Liver (tissue), 3 donors: ENCODE measurements around the gene ACKR2.

Experiments used
- CTCF ChIP-seq: fragments of 150-350 bp; IDR thresholded peaks from 2 replicates; pipeline ENCODE4 v1.5.1; 2017; ENCODE audit warnings: improper control_type of control experiment, low read depth, low read length; ENCODE audit not compliant: missing input control
- RAD21 ChIP-seq, 2 donors: IDR thresholded peaks; 2 replicates each; pipeline ENCODE4 v1.6.1; 2016; ENCODE audit warnings: antibody characterized with exemption in 2 of 2, mild to moderate bottlenecking in 2 of 2
- RXRA ChIP-seq, 2 donors: IDR thresholded peaks; 2 replicates each; pipeline ENCODE4 v1.6.1; 2017 to 2018; ENCODE audit warnings: antibody characterized with exemption in 2 of 2, mild to moderate bottlenecking in 1 of 2
- YY1 ChIP-seq: IDR thresholded peaks from 2 replicates; pipeline ENCODE4 v1.6.1; 2016; ENCODE audit warnings: antibody characterized with exemption, mild to moderate bottlenecking
- TF ChIP-seq, protein P1 (sequence below): IDR thresholded peaks from 2 replicates; pipeline ENCODE4 v1.6.1; 2016; ENCODE audit warnings: antibody characterized with exemption
- donor health status: healthy.
- donor health status: healthy.

DNA sequence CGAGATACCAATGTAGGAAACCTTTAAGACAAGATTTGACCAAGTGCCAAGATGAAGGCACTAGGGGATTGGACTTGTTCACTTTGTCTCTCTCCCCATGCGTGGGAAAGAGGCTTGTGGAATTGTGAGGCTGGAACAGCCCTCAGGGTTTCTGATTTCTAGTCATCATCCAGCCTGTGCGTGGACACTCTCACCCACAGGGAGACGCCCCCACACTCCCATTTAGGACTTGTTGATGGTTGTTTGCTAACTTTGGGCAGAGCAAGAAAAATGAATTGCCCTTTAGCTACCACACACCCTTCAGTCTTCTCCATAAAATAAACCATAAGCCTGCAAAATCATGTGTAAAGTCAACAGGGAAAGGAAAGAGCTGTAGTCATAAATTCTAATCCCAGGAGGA, 18.4 kb downstream of the ACKR2 start:
- no peak for TF ChIP-seq CTCF
- no peak for TF ChIP-seq RAD21 (IDR thresholded peaks at IDR 0.05)
- TF ChIP-seq YY1: no peak
- TF ChIP-seq, protein P1, sequence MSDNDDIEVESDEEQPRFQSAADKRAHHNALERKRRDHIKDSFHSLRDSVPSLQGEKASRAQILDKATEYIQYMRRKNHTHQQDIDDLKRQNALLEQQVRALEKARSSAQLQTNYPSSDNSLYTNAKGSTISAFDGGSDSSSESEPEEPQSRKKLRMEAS: no peak
- TF ChIP-seq RXRA (IDR thresholded peaks at IDR 0.05): no peak
